GM23338 (cell line): ENCODE data around the gene OLA1. TPM values are rescaled to one million over a fixed set of nuclear protein-coding genes. Genes with fewer than 3 reads are reported as not detected.

ENCODE experiments used
- ATAC-seq: fragments of 200-7000 bp; cut with Tn5 transposase; 3 replicates; pipeline ENCODE4 v1.9.1; 2020
- DNase-seq: peaks from one replicate; pipeline ENCODE4 v3.0.0-alpha.2; 2015; ENCODE audit warnings: low spot score
- H2AFZ ChIP-seq: fragments of 200-600 bp; sonication (generic); 2 replicates; pipeline ENCODE4 v1.8.0; 2016; ENCODE audit warnings: antibody characterized with exemption, mild to moderate bottlenecking, moderate library complexity
- H3F3A ChIP-seq: fragments of 200-600 bp; sonication (generic); replicated peaks from 2 replicates; pipeline ENCODE4 v1.8.0; 2017; ENCODE audit warnings: antibody characterized with exemption, mixed run types, low read depth
- H3K27ac ChIP-seq: fragments of 200-600 bp; sonication (generic); 2 replicates; pipeline ENCODE4 v1.6.1; 2016; ENCODE audit warnings: low read depth
- H3K27me3 ChIP-seq: fragments of 200-600 bp; sonication (generic); 2 replicates; pipeline ENCODE4 v1.8.0; 2016; ENCODE audit warnings: mild to moderate bottlenecking, mixed run types, moderate library complexity; ENCODE audit not compliant: insufficient read depth
- H3K36me3 ChIP-seq: fragments of 200-600 bp; sonication (generic); 2 replicates; pipeline ENCODE4 v1.8.0; 2016; ENCODE audit warnings: mild to moderate bottlenecking; ENCODE audit not compliant: insufficient read depth
- H3K4me1 ChIP-seq: fragments of 200-600 bp; sonication (generic); 2 replicates; pipeline ENCODE4 v1.8.0; 2016; ENCODE audit warnings: mild to moderate bottlenecking, moderate library complexity; ENCODE audit not compliant: insufficient read depth
- H3K4me2 ChIP-seq: fragments of 200-600 bp; sonication (generic); 2 replicates; pipeline ENCODE4 v1.7.1; 2017; ENCODE audit warnings: mixed run types
- H3K4me3 ChIP-seq: fragments of 200-600 bp; sonication (generic); 2 replicates; pipeline ENCODE4 v1.6.1; 2016; ENCODE audit warnings: mixed run types
- H3K79me2 ChIP-seq: fragments of 200-600 bp; sonication (generic); replicated peaks from 2 replicates; pipeline ENCODE4 v1.8.0; 2017; ENCODE audit warnings: mild to moderate bottlenecking; ENCODE audit not compliant: insufficient read depth
- H3K9me2 ChIP-seq: fragments of 200-600 bp; sonication (generic); 2 replicates; pipeline ENCODE4 v1.8.0; 2017; ENCODE audit not compliant: insufficient read depth
- H4K20me1 ChIP-seq: fragments of 200-600 bp; sonication (generic); replicated peaks from 2 replicates; pipeline ENCODE4 v1.8.0; 2017; ENCODE audit warnings: mild to moderate bottlenecking; ENCODE audit not compliant: insufficient read depth
- H3K27ac Mint-ChIP-seq: 2 replicates; pipeline ENCODE4 v1.8.0; 2020; ENCODE audit warnings: inconsistent platforms, mild to moderate bottlenecking, moderate library complexity, mixed read lengths
- H3K27me3 Mint-ChIP-seq: 3 replicates; pipeline ENCODE4 v1.8.0; 2022; ENCODE audit warnings: low read depth, mild to moderate bottlenecking, moderate library complexity, mixed read lengths, inconsistent platforms; ENCODE audit not compliant: insufficient read depth, poor library complexity
- H3K36me3 Mint-ChIP-seq: 3 replicates; pipeline ENCODE4 v1.8.0; 2021; ENCODE audit warnings: low read depth, mild to moderate bottlenecking, inconsistent platforms, moderate library complexity, mixed read lengths
- H3K4me1 Mint-ChIP-seq: 3 replicates; pipeline ENCODE4 v1.8.0; 2020; ENCODE audit warnings: mild to moderate bottlenecking, inconsistent platforms, mixed read lengths
- H3K4me3 Mint-ChIP-seq: 3 replicates; pipeline ENCODE4 v1.8.0; 2021; ENCODE audit warnings: moderate library complexity, mild to moderate bottlenecking, inconsistent platforms, mixed read lengths
- H3K9me3 Mint-ChIP-seq: 3 replicates; pipeline ENCODE4 v1.8.0; 2020; ENCODE audit warnings: moderate library complexity, mild to moderate bottlenecking, inconsistent platforms, mixed read lengths
- CTCF ChIP-seq, 2 experiments: fragments of 200-600 bp in 1 of 2; sonication (generic) in 1 of 2; conservative IDR thresholded peaks; 2 replicates each; pipeline versions ENCODE4 v1.5.1 to v1.6.1; 2016 to 2017; ENCODE audit warnings: antibody characterized with exemption in 2 of 2, low read depth in 2 of 2, mild to moderate bottlenecking in 2 of 2, moderate library complexity in 1 of 2
- ETS1 ChIP-seq: IDR thresholded peaks from 2 replicates; pipeline ENCODE4 v1.6.1; 2016; ENCODE audit warnings: antibody characterized with exemption
- EZH2 ChIP-seq: fragments of 200-600 bp; sonication (generic); IDR thresholded peaks from one replicate; pipeline ENCODE4 v1.8.0; 2017; ENCODE audit warnings: antibody characterized with exemption, mild to moderate bottlenecking, low read depth; ENCODE audit not compliant: unreplicated experiment
- EZH2phosphoT487 ChIP-seq: fragments of 200-600 bp; sonication (generic); IDR thresholded peaks from one replicate; pipeline ENCODE4 v1.8.1; 2018; ENCODE audit warnings: antibody characterized with exemption; ENCODE audit not compliant: unreplicated experiment
- JUNB ChIP-seq: IDR thresholded peaks from one replicate; pipeline ENCODE4 v1.6.1; 2016; ENCODE audit warnings: antibody characterized with exemption; ENCODE audit not compliant: unreplicated experiment
- NANOG ChIP-seq: IDR thresholded peaks from 2 replicates; pipeline ENCODE4 v1.6.1; 2016; ENCODE audit warnings: antibody characterized with exemption, borderline replicate concordance
- POLR2AphosphoS5 ChIP-seq: IDR thresholded peaks from 2 replicates; pipeline ENCODE4 v1.6.1; 2016; ENCODE audit warnings: antibody characterized with exemption, low read depth
- STAT1 ChIP-seq: IDR thresholded peaks from one replicate; pipeline ENCODE4 v1.6.1; 2016; ENCODE audit warnings: antibody characterized with exemption; ENCODE audit not compliant: unreplicated experiment
- ZNF114 ChIP-seq: fragments of 250-450 bp; sonication (Bioruptor Pico); IDR thresholded peaks from 2 replicates; pipeline ENCODE4 v1.5.0; 2020; ENCODE audit warnings: mild to moderate bottlenecking, moderate library complexity
- ZNF331 ChIP-seq: fragments of 250-450 bp; sonication (Bioruptor Pico); IDR thresholded peaks from 2 replicates; pipeline ENCODE4 v1.5.0; 2020; ENCODE audit warnings: low read depth, mild to moderate bottlenecking, moderate library complexity
- polyA plus RNA-seq: library from polyadenylated mRNA; unstranded; fragments of >200 nt; fragmentation: Nextera tagmentation; extraction: Ambion mirVana; gene quantifications from 2 replicates; pipeline ENCODE4 v1.2.1, GENCODE V29; 2016
- total RNA-seq: library from RNA; depleted of rRNA; stranded (reverse); fragments of >200 nt; shearing (Covaris generic); gene quantifications from 2 replicates; pipeline ENCODE4 v1.2.3, GENCODE V29; 2014
- TF ChIP-seq, protein P1 (sequence below): fragments of 250-450 bp; sonication (Bioruptor Pico); IDR thresholded peaks from 2 replicates; pipeline ENCODE4 v1.5.0; 2020; ENCODE audit warnings: mild to moderate bottlenecking, moderate library complexity

The OLA1 gene
- total and polyA plus RNA-seq, 2 experiments from 2014 or later = 104 to 242 TPM

GRCh38 chr2:174083843-174084458 is 164.4 kb downstream of the OLA1 start:
- peaks cover 18% of the 10 kb centered on the region for H3K4me1 ChIP-seq
- no peaks in the 10 kb centered on the region for H3F3A ChIP-seq
- H3K27ac Mint-ChIP-seq = no peak overlapping the region
- ATAC-seq = peak; percentile 70
- no peak overlapping the region for H3K4me2 ChIP-seq
- H4K20me1 ChIP-seq = no peaks in the 10 kb centered on the region
- no peaks in the 10 kb centered on the region for H3K9me3 Mint-ChIP-seq
- peaks cover 30% of the 10 kb centered on the region; the same call in 2 of the 3 replicates for H3K4me1 Mint-ChIP-seq
- no peak overlapping the region for H3K4me3 Mint-ChIP-seq
- H3K27ac ChIP-seq = no peak overlapping the region
- no peaks in the 10 kb centered on the region for H3K36me3 ChIP-seq
- H3K27me3 ChIP-seq = no peaks in the 10 kb centered on the region
- H3K79me2 ChIP-seq = no peaks in the 10 kb centered on the region
- TF ChIP-seq ETS1 (no peak), NANOG (peak; percentile 47; the same call in 1 of the 2 replicates), EZH2phosphoT487 (no peak)
- no peaks in the 10 kb centered on the region; the same call in 2 of the 3 replicates for H3K36me3 Mint-ChIP-seq
- no peak overlapping the region for H3K4me3 ChIP-seq
- H3K9me2 ChIP-seq = no peaks in the 10 kb centered on the region
- no peaks in the 10 kb centered on the region for H3K27me3 Mint-ChIP-seq
- H2AFZ ChIP-seq = no peak overlapping the region
- no peak for DNase-seq

- no peaks in the 10 kb centered on the region for H3K36me3 Mint-ChIP-seq
- H3K36me3 ChIP-seq = no peaks in the 10 kb centered on the region
- no peak overlapping the region for H3K27ac ChIP-seq
- no peaks in the 10 kb centered on the region for H3K9me2 ChIP-seq
- ATAC-seq (no peak), DNase-seq (no peak)
- no peak overlapping the region for H3K4me3 Mint-ChIP-seq
- H4K20me1 ChIP-seq = no peaks in the 10 kb centered on the region
- H3K9me3 Mint-ChIP-seq = no peaks in the 10 kb centered on the region
- H3K4me3 ChIP-seq = no peak overlapping the region
- peaks cover 41% of the 10 kb centered on the region for H3K4me1 Mint-ChIP-seq
- no peak overlapping the region for H3K4me2 ChIP-seq
- no peaks in the 10 kb centered on the region for H3K27me3 Mint-ChIP-seq
- H3F3A ChIP-seq = no peaks in the 10 kb centered on the region
- no peaks in the 10 kb centered on the region for H3K79me2 ChIP-seq
- H3K27ac Mint-ChIP-seq = no peak overlapping the region; the same call in 1 of the 2 replicates
- H3K4me1 ChIP-seq = peaks cover 18% of the 10 kb centered on the region
- H3K27me3 ChIP-seq = no peaks in the 10 kb centered on the region
- no peak overlapping the region for H2AFZ ChIP-seq
- TF ChIP-seq EZH2phosphoT487 (no peak), CTCF (conservative IDR thresholded peaks at IDR 0.05; ENCODE audit: low read depth in 2 of 2) (no peak), POLR2AphosphoS5 (no peak), ZNF114 (CRISPR knock-in tag) (no peak), STAT1 (no peak), JUNB (no peak), EZH2 (no peak), ZNF331 (no peak), ETS1 (no peak)
- TF ChIP-seq, protein P1, sequence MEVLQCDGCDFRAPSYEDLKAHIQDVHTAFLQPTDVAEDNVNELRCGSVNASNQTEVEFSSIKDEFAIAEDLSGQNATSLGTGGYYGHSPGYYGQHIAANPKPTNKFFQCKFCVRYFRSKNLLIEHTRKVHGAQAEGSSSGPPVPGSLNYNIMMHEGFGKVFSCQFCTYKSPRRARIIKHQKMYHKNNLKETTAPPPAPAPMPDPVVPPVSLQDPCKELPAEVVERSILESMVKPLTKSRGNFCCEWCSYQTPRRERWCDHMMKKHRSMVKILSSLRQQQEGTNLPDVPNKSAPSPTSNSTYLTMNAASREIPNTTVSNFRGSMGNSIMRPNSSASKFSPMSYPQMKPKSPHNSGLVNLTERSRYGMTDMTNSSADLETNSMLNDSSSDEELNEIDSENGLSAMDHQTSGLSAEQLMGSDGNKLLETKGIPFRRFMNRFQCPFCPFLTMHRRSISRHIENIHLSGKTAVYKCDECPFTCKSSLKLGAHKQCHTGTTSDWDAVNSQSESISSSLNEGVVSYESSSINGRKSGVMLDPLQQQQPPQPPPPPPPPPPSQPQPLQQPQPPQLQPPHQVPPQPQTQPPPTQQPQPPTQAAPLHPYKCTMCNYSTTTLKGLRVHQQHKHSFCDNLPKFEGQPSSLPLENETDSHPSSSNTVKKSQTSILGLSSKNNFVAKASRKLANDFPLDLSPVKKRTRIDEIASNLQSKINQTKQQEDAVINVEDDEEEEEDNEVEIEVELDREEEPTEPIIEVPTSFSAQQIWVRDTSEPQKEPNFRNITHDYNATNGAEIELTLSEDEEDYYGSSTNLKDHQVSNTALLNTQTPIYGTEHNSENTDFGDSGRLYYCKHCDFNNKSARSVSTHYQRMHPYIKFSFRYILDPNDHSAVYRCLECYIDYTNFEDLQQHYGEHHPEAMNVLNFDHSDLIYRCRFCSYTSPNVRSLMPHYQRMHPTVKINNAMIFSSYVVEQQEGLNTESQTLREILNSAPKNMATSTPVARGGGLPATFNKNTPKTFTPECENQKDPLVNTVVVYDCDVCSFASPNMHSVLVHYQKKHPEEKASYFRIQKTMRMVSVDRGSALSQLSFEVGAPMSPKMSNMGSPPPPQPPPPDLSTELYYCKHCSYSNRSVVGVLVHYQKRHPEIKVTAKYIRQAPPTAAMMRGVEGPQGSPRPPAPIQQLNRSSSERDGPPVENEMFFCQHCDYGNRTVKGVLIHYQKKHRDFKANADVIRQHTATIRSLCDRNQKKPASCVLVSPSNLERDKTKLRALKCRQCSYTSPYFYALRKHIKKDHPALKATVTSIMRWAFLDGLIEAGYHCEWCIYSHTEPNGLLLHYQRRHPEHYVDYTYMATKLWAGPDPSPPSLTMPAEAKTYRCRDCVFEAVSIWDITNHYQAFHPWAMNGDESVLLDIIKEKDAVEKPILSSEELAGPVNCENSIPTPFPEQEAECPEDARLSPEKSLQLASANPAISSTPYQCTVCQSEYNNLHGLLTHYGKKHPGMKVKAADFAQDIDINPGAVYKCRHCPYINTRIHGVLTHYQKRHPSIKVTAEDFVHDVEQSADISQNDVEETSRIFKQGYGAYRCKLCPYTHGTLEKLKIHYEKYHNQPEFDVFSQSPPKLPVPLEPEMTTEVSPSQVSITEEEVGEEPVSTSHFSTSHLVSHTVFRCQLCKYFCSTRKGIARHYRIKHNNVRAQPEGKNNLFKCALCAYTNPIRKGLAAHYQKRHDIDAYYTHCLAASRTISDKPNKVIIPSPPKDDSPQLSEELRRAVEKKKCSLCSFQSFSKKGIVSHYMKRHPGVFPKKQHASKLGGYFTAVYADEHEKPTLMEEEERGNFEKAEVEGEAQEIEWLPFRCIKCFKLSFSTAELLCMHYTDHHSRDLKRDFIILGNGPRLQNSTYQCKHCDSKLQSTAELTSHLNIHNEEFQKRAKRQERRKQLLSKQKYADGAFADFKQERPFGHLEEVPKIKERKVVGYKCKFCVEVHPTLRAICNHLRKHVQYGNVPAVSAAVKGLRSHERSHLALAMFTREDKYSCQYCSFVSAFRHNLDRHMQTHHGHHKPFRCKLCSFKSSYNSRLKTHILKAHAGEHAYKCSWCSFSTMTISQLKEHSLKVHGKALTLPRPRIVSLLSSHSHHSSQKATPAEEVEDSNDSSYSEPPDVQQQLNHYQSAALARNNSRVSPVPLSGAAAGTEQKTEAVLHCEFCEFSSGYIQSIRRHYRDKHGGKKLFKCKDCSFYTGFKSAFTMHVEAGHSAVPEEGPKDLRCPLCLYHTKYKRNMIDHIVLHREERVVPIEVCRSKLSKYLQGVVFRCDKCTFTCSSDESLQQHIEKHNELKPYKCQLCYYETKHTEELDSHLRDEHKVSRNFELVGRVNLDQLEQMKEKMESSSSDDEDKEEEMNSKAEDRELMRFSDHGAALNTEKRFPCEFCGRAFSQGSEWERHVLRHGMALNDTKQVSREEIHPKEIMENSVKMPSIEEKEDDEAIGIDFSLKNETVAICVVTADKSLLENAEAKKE (CRISPR knock-in tag) = no peak
Measured at GRCh38 chr2:174080672-174081121, 167.6 kb downstream of the OLA1 start.
